ENCODE measurements around the gene SRPK1. TPM values are rescaled to one million over a fixed set of nuclear protein-coding genes. Genes with fewer than 3 reads are reported as not detected.

Gene SRPK1
- total RNA-seq, 1 experiment from 2014 or later = 89.4 TPM

- no peak for TF ChIP-seq REST (IDR thresholded peaks at IDR 0.05; ENCODE audit: low read depth)
- TF ChIP-seq SRF (IDR thresholded peaks at IDR 0.05; ENCODE audit: low read depth) = no peak
- no peak for TF ChIP-seq POLR2A (IDR thresholded peaks at IDR 0.05; ENCODE audit: borderline replicate concordance, extremely low read depth, insufficient read depth, insufficient read length)
Observed at GRCh38 chr6:35824552-35825192, 96.2 kb downstream of the SRPK1 start (continued).

- DNase-seq (ENCODE audit: low read depth, low spot score) = no peak
- POLR2A ChIA-PET = no interaction called here
Observed at GRCh38 chr6:35823601-35824000, 97.3 kb downstream of the SRPK1 start.

GRCh38 chr6:35817515-35817914 lies 103.4 kb downstream of the SRPK1 start:
- H3K79me2 ChIP-seq (ENCODE audit: insufficient read depth, low read length) = no peaks in the 10 kb centered on the region
- no peak overlapping the region for H3K9ac ChIP-seq (ENCODE audit: low read length)
- H4K20me1 ChIP-seq (ENCODE audit: insufficient read depth) = no peaks in the 10 kb centered on the region
- no peaks in the 10 kb centered on the region for H3K27me3 ChIP-seq (ENCODE audit: insufficient read depth, low read length)
- no peak for ATAC-seq
- RAD21 ChIA-PET (ENCODE audit: low non-redundant PET in 1 of 2, low total read pairs in 2 of 2, uncharacterized antibody in 2 of 2, unreplicated experiment in 2 of 2) = no interaction called here
- no peaks in the 10 kb centered on the region for H3K36me3 ChIP-seq (ENCODE audit: control insufficient read depth in 1 of 2, insufficient read depth in 2 of 2, low read length in 2 of 2)
- DNase-seq (ENCODE audit: low read depth, low spot score) = no peak
- POLR2A ChIA-PET = no interaction called here
- BruUV-seq (replicated peaks) = no TSS peak
- no peaks in the 10 kb centered on the region for H3K9me3 ChIP-seq (ENCODE audit: control insufficient read depth in 1 of 2, insufficient read depth in 1 of 2, low read depth in 1 of 2, low read length in 2 of 2)
- no peak overlapping the region for H3K27ac ChIP-seq (ENCODE audit: low read depth, low read length)
- H2AFZ ChIP-seq (ENCODE audit: low read depth, low read length, poor library complexity, severe bottlenecking) = no peak overlapping the region
- intact Hi-C loops (cut with micrococcal nuclease) = no loop called here
- H3K4me1 ChIP-seq (ENCODE audit: control insufficient read depth in 1 of 2, insufficient read depth in 2 of 2, low read length in 2 of 2) = no peaks in the 10 kb centered on the region
- no peaks in the 10 kb centered on the region for H3K9me2 ChIP-seq (ENCODE audit: insufficient read depth)
- CTCF ChIA-PET = no interaction called here
- no peak overlapping the region for H3K4me2 ChIP-seq (ENCODE audit: low read length)
- no peak overlapping the region for H3K4me3 ChIP-seq (replicated peaks in 1 of 2; ENCODE audit: low read depth in 1 of 2, low read length in 2 of 2)
- TF ChIP-seq MAX (IDR thresholded peaks at IDR 0.05) (no peak), JUND (IDR thresholded peaks at IDR 0.05) (no peak), FOSL1 (IDR thresholded peaks at IDR 0.05; ENCODE audit: low read depth) (no peak), POLR2A (IDR thresholded peaks at IDR 0.05; ENCODE audit: borderline replicate concordance, extremely low read depth, insufficient read depth, insufficient read length) (no peak), EZH2 (IDR thresholded peaks at IDR 0.05) (no peak), SIN3A (IDR thresholded peaks at IDR 0.05; ENCODE audit: low read depth) (no peak), ATF3 (IDR thresholded peaks at IDR 0.05) (no peak), TCF7L2 (IDR thresholded peaks at IDR 0.05; ENCODE audit: borderline replicate concordance, extremely low read depth, insufficient read depth, insufficient read length) (no peak), EGR1 (IDR thresholded peaks at IDR 0.05; ENCODE audit: low read depth) (no peak), POLR2AphosphoS5 (IDR thresholded peaks at IDR 0.05; ENCODE audit: low read depth, low read length) (no peak), ZBTB33 (IDR thresholded peaks at IDR 0.05; ENCODE audit: extremely low read depth, insufficient replicate concordance, low read length) (no peak)

More at GRCh38 chr6:35823601-35824000, 97.3 kb downstream of the SRPK1 start:
- no peak for TF ChIP-seq SRF (IDR thresholded peaks at IDR 0.05; ENCODE audit: low read depth)
- Histone ChIP-seq H3K4me3 (replicated peaks in 1 of 2; ENCODE audit: low read depth in 1 of 2, low read length in 2 of 2) (no peak overlapping the region), H3K4me1 (ENCODE audit: control insufficient read depth in 1 of 2, insufficient read depth in 2 of 2, low read length in 2 of 2) (no peaks in the 10 kb centered on the region), H2AFZ (ENCODE audit: low read depth, low read length, poor library complexity, severe bottlenecking) (no peak overlapping the region), H3K27ac (ENCODE audit: low read depth, low read length) (no peak overlapping the region), H3K27me3 (ENCODE audit: insufficient read depth, low read length) (no peaks in the 10 kb centered on the region), H3K79me2 (ENCODE audit: insufficient read depth, low read length) (no peaks in the 10 kb centered on the region), H3K9me2 (ENCODE audit: insufficient read depth) (no peaks in the 10 kb centered on the region), H4K20me1 (ENCODE audit: insufficient read depth) (no peaks in the 10 kb centered on the region), H3K4me2 (ENCODE audit: low read length) (no peak overlapping the region), H3K9me3 (ENCODE audit: control insufficient read depth in 1 of 2, insufficient read depth in 1 of 2, low read depth in 1 of 2, low read length in 2 of 2) (no peaks in the 10 kb centered on the region), H3K9ac (ENCODE audit: low read length) (no peak overlapping the region), H3K36me3 (ENCODE audit: control insufficient read depth in 1 of 2, insufficient read depth in 2 of 2, low read length in 2 of 2) (no peaks in the 10 kb centered on the region)
- intact Hi-C loops (cut with micrococcal nuclease) = no loop called here
- no peak for ATAC-seq
- BruUV-seq (replicated peaks) = no TSS peak
- CTCF ChIA-PET = no interaction called here
- RAD21 ChIA-PET (ENCODE audit: low non-redundant PET in 1 of 2, low total read pairs in 2 of 2, uncharacterized antibody in 2 of 2, unreplicated experiment in 2 of 2) = no interaction called here

Measured in HCT116 (cell line).